Pons (tissue), 1 donor: ENCODE results near the gene FARS2.
A peak's percentile ranks its signal among the peaks of the same experiment; 100 is the strongest.

Source experiments
- DNase-seq: peaks from one replicate; pipeline ENCODE4 v3.0.0-alpha.2; 2016; ENCODE audit warnings: low spot score

Gene FARS2

GRCh38 chr6:5326022-5326641, 64.8 kb downstream of the FARS2 start:
- DNase-seq: no peak

- DNase-seq: no peak
Measured at GRCh38 chr6:5328800-5329199, 67.5 kb downstream of the FARS2 start.

- no peak for DNase-seq
Measured at GRCh38 chr6:5331845-5332442, 70.6 kb downstream of the FARS2 start.

GRCh38 chr6:5333658-5334057, 72.3 kb downstream of the FARS2 start:
- DNase-seq: no peak

GRCh38 chr6:5334341-5334740, 73.0 kb downstream of the FARS2 start:
- DNase-seq: no peak

- DNase-seq: peak; percentile 58
Measured at GRCh38 chr6:5335020-5335419, 73.7 kb downstream of the FARS2 start.

- DNase-seq: no peak
Measured at GRCh38 chr6:5337573-5337972, 76.3 kb downstream of the FARS2 start.

- DNase-seq: no peak
Measured at GRCh38 chr6:5338177-5338960, 77.1 kb downstream of the FARS2 start.

GRCh38 chr6:5339786-5340185, 78.5 kb downstream of the FARS2 start:
- DNase-seq: no peak

GRCh38 chr6:5341845-5342244, 80.5 kb downstream of the FARS2 start:
- no peak for DNase-seq

- no peak for DNase-seq
Measured at GRCh38 chr6:5343998-5344397, 82.7 kb downstream of the FARS2 start.

GRCh38 chr6:5345324-5345723, 84.0 kb downstream of the FARS2 start:
- DNase-seq: no peak

- no peak for DNase-seq
Measured at GRCh38 chr6:5351552-5352210, 90.4 kb downstream of the FARS2 start.

GRCh38 chr6:5353971-5354370, 92.7 kb downstream of the FARS2 start:
- no peak for DNase-seq

GRCh38 chr6:5357486-5357885, 96.2 kb downstream of the FARS2 start:
- no peak for DNase-seq

GRCh38 chr6:5359417-5359816, 98.1 kb downstream of the FARS2 start:
- no peak for DNase-seq

GRCh38 chr6:5361396-5361795, 100.1 kb downstream of the FARS2 start:
- peak; percentile 23 for DNase-seq

- no peak for DNase-seq
Measured at GRCh38 chr6:5365436-5366195, 104.3 kb downstream of the FARS2 start.

GRCh38 chr6:5366941-5367340, 105.6 kb downstream of the FARS2 start:
- no peak for DNase-seq

- DNase-seq: no peak
Measured at GRCh38 chr6:5367510-5367909, 106.2 kb downstream of the FARS2 start.

- DNase-seq: no peak
Measured at GRCh38 chr6:5373430-5373829, 112.1 kb downstream of the FARS2 start.

- no peak for DNase-seq
Measured at GRCh38 chr6:5378331-5378730, 117.0 kb downstream of the FARS2 start.
